Measurements from ENCODE around the gene SYNE1. TPM values are rescaled to one million over a fixed set of nuclear protein-coding genes. Genes with fewer than 3 reads are reported as not detected.

The SYNE1 gene
- total and polyA plus RNA-seq, 8 donors: 79.1 to 201 (median 104) TPM

DNA sequence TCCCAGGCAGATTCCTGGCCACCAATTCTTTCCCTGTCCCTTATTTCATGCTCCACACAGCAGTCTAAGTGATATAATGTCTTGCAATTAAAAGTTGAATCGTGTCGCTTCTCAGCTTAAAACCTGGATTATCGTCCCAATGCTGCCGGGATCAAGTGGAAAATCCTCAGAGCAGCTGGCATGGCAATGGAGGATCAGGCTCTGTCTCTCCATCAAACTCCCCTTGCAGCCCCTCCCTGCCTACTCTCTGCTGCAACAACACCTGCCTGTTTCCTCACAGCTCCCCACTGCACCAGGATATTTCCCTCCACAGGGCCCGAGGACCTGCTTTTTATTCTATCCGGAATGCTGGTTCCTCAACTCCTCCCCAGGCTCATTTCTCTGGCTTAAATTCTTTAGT is 277.1 kb downstream of the SYNE1 start:
- DNase-seq (no peak), ATAC-seq (no peak)
- no peaks in the 10 kb centered on the region for H3K9me3 ChIP-seq
- H3K4me1 ChIP-seq: no peaks in the 10 kb centered on the region
- no peaks in the 10 kb centered on the region for H3K27me3 ChIP-seq
- peaks cover 0 to 77% of the 10 kb centered on the region in 2 donors for H3K36me3 ChIP-seq
- intact Hi-C loops (cut with DNase I): no loop called here
- TF ChIP-seq, protein P1, sequence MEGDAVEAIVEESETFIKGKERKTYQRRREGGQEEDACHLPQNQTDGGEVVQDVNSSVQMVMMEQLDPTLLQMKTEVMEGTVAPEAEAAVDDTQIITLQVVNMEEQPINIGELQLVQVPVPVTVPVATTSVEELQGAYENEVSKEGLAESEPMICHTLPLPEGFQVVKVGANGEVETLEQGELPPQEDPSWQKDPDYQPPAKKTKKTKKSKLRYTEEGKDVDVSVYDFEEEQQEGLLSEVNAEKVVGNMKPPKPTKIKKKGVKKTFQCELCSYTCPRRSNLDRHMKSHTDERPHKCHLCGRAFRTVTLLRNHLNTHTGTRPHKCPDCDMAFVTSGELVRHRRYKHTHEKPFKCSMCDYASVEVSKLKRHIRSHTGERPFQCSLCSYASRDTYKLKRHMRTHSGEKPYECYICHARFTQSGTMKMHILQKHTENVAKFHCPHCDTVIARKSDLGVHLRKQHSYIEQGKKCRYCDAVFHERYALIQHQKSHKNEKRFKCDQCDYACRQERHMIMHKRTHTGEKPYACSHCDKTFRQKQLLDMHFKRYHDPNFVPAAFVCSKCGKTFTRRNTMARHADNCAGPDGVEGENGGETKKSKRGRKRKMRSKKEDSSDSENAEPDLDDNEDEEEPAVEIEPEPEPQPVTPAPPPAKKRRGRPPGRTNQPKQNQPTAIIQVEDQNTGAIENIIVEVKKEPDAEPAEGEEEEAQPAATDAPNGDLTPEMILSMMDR (IDR thresholded peaks at IDR 0.05): no peak
- no peak overlapping the region for H3K4me3 ChIP-seq
- H3K27ac ChIP-seq: no peak overlapping the region

DNA sequence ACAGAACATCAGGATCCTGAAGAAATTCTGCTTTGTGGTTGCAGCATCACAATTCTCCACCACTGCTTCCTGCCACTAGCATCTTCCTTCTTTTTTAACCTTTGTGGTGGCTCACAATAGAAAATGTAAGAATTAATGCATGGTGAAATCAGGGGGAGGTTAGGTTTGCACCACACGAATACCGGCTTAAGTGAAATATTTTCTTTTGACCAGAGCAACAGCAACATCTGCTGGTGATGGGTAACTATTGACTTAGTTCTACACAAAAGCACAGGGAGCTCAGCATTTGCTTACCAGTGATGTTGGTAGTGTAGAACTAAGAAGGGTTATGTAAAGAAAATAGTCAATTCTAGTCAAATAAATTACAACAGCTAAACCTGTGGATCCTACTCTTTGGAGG is 280.5 kb downstream of the SYNE1 start:
- peaks cover 0 to 80% of the 10 kb centered on the region in 2 donors for H3K36me3 ChIP-seq
- no peak overlapping the region for H3K27ac ChIP-seq
- H3K4me3 ChIP-seq: no peak overlapping the region
- intact Hi-C loops (cut with DNase I): no loop called here
- H3K27me3 ChIP-seq: no peaks in the 10 kb centered on the region
- ATAC-seq (peak; percentile 33), DNase-seq (no peak)
- H3K9me3 ChIP-seq: no peaks in the 10 kb centered on the region
- TF ChIP-seq, protein P1 (IDR thresholded peaks at IDR 0.05): no peak
- no peaks in the 10 kb centered on the region for H3K4me1 ChIP-seq

DNA sequence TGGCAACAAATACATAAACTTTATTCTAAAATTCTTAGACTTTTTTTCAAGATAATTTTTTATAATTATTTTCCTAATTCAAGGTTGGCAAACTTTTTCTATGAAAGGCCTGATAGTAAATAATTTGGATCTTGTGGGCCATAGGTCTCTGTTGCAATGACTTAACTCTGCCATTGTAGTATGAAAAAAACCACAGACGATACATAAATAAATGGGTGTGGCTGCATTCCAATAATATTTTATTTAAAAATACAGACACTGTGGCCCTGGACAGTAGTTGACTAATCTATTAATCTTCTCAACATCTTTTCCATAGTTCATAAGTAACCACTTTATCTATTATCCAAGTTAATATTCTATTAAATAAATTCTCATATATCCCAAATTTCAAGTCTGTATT is 281.1 kb downstream of the SYNE1 start:
- peaks cover 0 to 80% of the 10 kb centered on the region in 2 donors for H3K36me3 ChIP-seq
- H3K27me3 ChIP-seq: no peaks in the 10 kb centered on the region
- no peak overlapping the region for H3K4me3 ChIP-seq
- no peak for ATAC-seq
- intact Hi-C loops (cut with DNase I): no loop called here
- H3K9me3 ChIP-seq: no peaks in the 10 kb centered on the region
- TF ChIP-seq, protein P1 (IDR thresholded peaks at IDR 0.05): no peak
- H3K27ac ChIP-seq: no peak overlapping the region
- DNase-seq: no peak
- H3K4me1 ChIP-seq: no peaks in the 10 kb centered on the region

DNA sequence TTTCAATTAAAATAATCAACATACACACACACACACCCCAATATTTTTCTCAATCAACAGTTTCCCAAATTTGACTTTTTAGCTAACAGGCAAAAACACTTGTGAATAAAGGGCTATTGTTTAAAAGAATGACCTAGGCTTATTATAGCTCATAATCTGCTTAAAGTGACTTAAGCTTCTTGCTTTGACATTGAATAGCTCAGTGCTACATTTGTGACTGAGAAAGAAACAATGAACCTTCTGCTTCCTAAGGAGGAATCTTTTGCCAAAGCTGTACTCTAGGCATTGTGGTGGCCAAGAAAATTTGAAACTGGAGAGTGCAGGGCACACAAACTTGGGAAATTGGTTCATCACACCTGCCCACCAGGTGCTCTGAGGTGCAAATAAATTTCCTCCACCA is 282.0 kb downstream of the SYNE1 start:
- H3K9me3 ChIP-seq: no peaks in the 10 kb centered on the region
- DNase-seq (no peak), ATAC-seq (no peak)
- no peak overlapping the region for H3K4me3 ChIP-seq
- no peak overlapping the region for H3K27ac ChIP-seq
- TF ChIP-seq, protein P1 (IDR thresholded peaks at IDR 0.05): no peak
- no peaks in the 10 kb centered on the region for H3K4me1 ChIP-seq
- H3K27me3 ChIP-seq: no peaks in the 10 kb centered on the region
- H3K36me3 ChIP-seq: peaks cover 0 to 80% of the 10 kb centered on the region in 2 donors
- intact Hi-C loops (cut with DNase I): no loop called here

DNA sequence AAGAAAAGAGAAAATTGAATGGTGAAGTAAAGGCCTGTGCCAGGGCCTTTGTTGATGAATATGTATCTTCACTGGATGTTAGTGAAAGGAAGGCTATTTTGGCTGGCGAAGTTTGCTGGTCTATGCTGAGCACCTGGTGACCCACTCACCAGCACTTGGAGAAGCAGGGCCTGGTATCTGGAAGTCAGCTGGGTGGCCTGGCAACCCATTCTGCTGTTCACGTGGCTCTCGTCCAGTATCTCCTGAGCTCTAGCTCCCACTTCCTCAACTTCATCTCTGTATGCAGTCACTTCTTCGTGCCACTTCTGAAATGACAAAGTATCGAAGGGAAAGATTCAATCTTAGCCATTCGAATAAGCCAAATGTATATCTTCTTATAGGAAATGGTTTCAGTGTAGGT is 283.7 kb downstream of the SYNE1 start:
- DNase-seq (no peak), ATAC-seq (no peak)
- H3K4me1 ChIP-seq: no peaks in the 10 kb centered on the region
- no peak overlapping the region for H3K4me3 ChIP-seq
- TF ChIP-seq, protein P1 (IDR thresholded peaks at IDR 0.05): no peak
- intact Hi-C loops (cut with DNase I): no loop called here
- H3K9me3 ChIP-seq: no peaks in the 10 kb centered on the region
- peaks cover 0 to 83% of the 10 kb centered on the region in 2 donors for H3K36me3 ChIP-seq
- H3K27ac ChIP-seq: no peak overlapping the region
- no peaks in the 10 kb centered on the region for H3K27me3 ChIP-seq

Measured in left lung (tissue), 10 donors.